GM10847 (cell line): ENCODE data around the gene FBXW5.

Experiments
- POLR2A ChIP-seq: IDR thresholded peaks from 2 replicates; pipeline ENCODE4 v1.6.1; 2011; ENCODE audit not compliant: insufficient read length; ENCODE audit errors: extremely low read depth

Gene FBXW5

GRCh38 chr9:136902259-136902821 is 42.2 kb downstream of the FBXW5 start:
- TF ChIP-seq POLR2A = peak; percentile 19

- peak; percentile 44 for TF ChIP-seq POLR2A
Observed at GRCh38 chr9:136901516-136902258, 42.9 kb downstream of the FBXW5 start.

GRCh38 chr9:136900988-136901515 is 43.5 kb downstream of the FBXW5 start:
- TF ChIP-seq POLR2A = no peak

GRCh38 chr9:136900556-136900955 is 44.0 kb downstream of the FBXW5 start:
- TF ChIP-seq POLR2A = no peak

- no peak for TF ChIP-seq POLR2A
Observed at GRCh38 chr9:136899196-136899595, 45.3 kb downstream of the FBXW5 start.

GRCh38 chr9:136898483-136899100 is 45.9 kb downstream of the FBXW5 start:
- TF ChIP-seq POLR2A = no peak

GRCh38 chr9:136896027-136896426 is 48.5 kb downstream of the FBXW5 start:
- no peak for TF ChIP-seq POLR2A

- TF ChIP-seq POLR2A = no peak
Observed at GRCh38 chr9:136890661-136891060, 53.9 kb downstream of the FBXW5 start.
